HG03565 (cell line): Measurements from ENCODE around the gene HNRNPAB.
"Not testable (repeated sequence)": the region's sequence is repeated elsewhere in the genome, so short reads cannot be mapped to it uniquely, and the experiment has no call there.

Source experiments
- ATAC-seq: cut with Tn5 transposase; IDR thresholded peaks from one replicate; pipeline ENCODE4 v1.9.1; 2021; ENCODE audit warnings: mild to moderate bottlenecking, moderate library complexity; ENCODE audit not compliant: unreplicated experiment

HNRNPAB gene

GRCh38 chr5:178241688-178242231 lies 37.4 kb downstream of the HNRNPAB start:
- ATAC-seq, result no peak

GRCh38 chr5:178242416-178242815 lies 38.1 kb downstream of the HNRNPAB start:
- ATAC-seq, result no peak

- ATAC-seq, result no peak
These were observed 40.2 kb downstream of the HNRNPAB start for GRCh38 chr5:178244576-178244975.

DNA sequence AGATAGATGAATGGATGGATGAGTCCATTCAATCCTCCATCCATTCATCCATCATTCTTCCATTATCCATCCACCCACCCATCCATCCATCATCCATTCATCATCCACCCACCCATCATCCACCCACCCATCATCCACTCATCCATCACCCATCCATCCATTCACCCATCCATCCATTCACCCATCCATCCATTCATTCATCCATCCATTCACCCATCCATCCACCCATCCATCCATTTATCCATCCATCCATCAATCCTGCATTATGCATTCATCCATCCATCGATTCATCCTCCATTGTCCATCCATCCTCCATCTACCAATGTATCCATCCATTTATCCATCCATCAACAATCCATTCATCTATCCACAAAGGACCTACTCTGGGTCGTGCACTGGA lies 41.1 kb downstream of the HNRNPAB start:
- ATAC-seq, result no peak

DNA sequence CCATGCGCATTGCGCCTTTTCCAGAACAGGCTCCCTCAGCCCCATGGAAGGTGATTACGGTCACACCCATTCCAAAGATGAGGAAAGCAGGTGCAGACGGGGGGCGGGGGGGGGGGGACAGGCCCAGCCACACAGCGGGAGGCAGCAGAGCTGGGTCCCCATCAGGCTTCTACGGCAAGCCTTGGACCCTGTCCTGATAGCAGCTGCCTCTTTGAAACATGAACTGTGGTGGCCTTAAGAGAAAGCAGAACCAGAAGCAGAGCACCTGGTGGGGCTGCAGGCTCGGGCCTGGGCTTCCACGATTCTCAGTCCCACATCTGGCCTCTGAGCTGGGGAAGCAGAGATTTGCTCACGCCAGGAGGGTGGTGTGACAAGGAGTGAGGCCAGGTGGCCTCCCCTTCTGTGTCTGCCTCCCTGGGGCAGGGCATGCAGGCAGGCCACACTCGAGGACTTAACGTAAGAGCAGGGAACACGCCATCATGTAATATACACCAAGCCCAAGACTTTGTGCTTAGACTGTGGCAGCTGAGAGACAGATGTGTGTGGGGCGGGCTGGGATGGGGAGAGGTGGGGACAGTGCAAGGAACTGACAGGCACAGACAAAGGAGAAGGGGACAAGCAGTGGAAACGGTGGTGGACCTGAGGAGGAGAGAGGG lies 42.4 kb downstream of the HNRNPAB start:
- no peak for ATAC-seq

DNA sequence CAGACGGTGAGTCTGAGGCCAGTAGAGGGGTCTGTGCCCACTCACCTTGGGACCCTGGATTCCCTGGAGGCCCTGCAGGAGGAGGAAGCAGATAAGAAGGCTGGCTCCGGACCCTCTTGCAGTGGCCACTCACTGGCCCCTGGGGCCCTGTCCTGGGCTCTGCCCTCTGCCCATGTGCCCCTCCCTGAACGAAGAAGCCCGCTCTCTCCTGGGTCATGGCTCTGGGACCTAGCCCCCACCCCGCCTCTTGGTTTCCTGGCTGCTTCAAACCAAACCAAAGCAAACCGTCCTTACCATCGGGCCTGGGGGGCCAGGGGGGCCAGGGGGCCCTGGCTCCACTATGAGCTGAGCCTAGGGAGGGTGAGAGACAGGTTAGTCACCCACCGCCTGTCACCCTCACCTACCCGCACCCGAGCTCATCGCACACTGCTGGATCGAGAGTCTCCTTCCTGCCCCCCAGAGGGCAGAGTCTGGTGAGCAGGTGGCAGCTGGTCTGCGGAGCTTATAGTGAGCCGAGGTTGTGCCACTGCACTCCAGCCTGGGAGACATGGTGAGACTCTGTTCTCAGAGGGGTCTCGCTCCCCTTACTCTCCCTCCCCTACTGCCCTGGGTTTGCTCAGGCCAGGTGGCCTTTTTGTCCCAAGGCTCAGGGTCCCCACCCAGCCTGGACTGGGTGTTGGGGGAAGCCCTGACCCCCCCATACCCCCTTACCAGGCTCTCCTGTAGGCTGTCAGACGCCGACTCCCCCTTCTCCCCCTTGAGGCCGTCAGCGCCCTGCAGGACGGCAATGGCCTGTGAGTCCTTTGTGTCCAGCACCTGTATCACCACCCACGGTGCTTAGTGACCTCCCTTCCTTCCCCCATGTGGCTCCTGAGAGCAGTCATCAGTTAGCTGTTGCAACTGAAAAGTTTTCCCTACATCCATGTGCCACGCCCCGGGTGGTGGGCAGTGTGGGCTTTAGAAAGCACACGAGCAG lies 43.4 kb downstream of the HNRNPAB start:
- ATAC-seq, result no peak

- ATAC-seq, result no peak
These were observed 44.4 kb downstream of the HNRNPAB start for GRCh38 chr5:178248750-178249149.

GRCh38 chr5:178249191-178249989 lies 45.1 kb downstream of the HNRNPAB start:
- ATAC-seq, result no peak

GRCh38 chr5:178250263-178250662 lies 45.9 kb downstream of the HNRNPAB start:
- ATAC-seq, result no peak

GRCh38 chr5:178252258-178252657 lies 47.9 kb downstream of the HNRNPAB start:
- no peak for ATAC-seq

DNA sequence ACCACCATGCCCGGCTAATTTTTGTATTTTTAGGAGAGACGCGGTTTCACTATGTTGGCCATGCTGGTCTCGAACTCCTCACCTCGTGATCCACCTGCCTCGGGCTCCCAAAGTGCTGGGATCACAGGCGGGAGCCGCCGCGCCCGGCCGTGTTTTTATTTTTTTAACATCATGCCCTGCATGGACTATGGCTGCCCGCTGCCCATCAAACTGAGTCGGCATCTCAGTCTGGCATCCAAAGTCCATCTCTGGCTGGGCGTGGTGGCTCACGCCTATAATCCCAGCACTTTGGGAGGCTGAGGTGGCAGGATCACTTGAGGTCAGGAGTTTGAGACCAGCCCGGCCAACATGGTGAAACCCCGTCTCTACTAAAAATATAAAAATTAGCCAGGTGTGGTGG lies 49.3 kb downstream of the HNRNPAB start:
- not testable (repeated sequence) for ATAC-seq

GRCh38 chr5:178256746-178257145 lies 52.4 kb downstream of the HNRNPAB start:
- ATAC-seq, result no peak

- no peak for ATAC-seq
These were observed 53.3 kb downstream of the HNRNPAB start for GRCh38 chr5:178257650-178258049.

DNA sequence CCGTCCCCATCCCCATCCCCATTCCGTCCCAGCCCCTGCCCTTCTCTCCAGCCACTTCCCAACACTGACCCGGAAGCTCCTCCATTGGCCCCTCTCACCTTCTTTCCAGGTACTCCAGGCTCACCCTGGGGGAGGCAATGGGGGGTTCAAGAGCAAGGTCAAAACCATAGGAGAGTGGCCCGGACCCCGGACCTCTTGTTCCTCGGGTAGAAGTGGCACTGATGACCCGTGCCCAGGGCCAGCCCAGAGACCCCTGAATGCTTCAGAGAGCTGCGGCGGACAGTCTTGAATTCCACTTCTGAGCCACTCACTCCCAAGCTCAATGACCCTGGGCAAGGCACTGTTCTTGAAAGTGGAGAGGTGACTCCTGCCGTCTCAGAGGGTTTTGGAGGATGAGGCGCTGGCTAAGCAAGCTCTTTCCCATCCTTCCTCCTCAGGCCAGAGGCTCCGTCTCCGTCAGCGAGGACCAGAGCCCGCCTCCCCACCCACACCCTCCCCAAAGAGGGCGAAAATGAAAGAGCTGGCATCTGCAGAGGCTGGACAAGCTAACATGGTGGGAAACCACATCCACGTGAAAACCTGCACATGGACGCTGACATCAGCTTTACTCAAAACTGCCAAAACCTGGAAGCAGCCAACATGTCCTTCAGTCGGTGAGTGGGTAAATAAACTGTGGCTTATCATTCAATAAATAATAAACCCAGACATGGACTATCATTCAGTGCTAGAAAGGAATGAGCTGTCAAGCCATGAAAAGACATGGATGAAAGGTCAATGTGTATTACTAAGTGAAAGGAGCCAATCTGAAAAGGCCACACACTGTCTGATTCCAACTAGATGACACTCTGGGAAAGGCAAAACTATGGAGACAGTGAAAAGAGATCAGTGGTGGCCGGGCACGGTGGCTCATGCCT lies 55.5 kb downstream of the HNRNPAB start:
- ATAC-seq, result no peak
